GM12875 (cell line): Measurements from ENCODE around the gene CES1.
"Not testable (repeated sequence)": the region's sequence is repeated elsewhere in the genome, so short reads cannot be mapped to it uniquely, and the experiment has no call there.

ENCODE experiments used
- H3K4me3 ChIP-seq: one replicate; pipeline ENCODE4 v1.5.1; 2011; ENCODE audit warnings: low read depth, low read length, control low read depth
- CTCF ChIP-seq: IDR thresholded peaks from 2 replicates; pipeline ENCODE4 v1.5.1; 2011; ENCODE audit warnings: low read depth, mild to moderate bottlenecking, control low read depth, inconsistent platforms, low read length, moderate library complexity, borderline replicate concordance; ENCODE audit not compliant: insufficient read depth

The CES1 gene

DNA sequence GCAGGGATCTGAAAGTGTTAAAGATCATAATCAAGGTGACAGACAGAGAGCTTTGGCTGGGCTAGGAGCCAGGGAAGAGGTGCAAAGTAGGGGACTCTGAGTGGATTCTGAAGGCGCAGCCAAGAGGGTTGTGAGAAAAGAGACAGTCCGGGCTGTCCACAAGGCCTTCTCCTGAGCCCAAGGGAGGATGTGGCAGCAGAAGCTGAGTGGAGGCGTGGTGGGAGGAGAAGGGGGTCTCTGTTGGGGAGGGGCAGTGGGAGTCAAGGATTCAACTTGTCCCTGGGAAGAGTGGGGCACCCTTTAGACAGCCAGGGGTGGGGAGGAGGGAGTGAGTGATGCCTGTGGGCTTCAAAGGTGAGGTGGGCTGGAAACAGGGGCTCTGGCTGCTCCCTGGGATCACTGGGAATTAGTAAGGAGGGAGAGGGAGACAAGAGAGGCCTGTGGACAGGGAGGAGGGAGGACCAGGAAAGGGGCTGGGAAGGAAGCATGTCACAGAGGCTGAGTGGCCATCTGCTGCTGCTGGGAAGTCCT is 10.6 kb downstream of the CES1 start:
- no peak overlapping the region for H3K4me3 ChIP-seq
- TF ChIP-seq CTCF: no peak

DNA sequence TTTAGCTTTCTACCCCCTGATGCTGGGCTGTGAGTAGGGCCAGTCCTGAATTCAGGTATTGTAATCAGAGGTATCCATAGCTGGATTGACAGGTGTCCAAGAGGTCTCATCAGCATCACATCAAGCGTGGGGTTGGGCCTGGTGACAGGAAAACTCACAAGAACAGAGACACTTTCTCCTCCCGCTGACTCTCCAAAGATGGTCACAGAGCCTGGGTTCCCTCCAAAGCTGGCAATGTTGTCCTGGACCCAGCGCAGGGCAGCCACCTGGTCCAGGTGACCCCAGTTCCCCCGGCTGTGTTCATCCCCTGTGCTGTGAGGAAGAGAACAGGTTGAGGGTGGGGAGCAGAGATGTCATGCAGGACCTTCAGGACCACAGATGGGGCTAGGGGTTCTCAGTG is 11.7 kb downstream of the CES1 start:
- TF ChIP-seq CTCF: no peak
- H3K4me3 ChIP-seq: no peak overlapping the region

GRCh38 chr16:55820615-55821014 is 12.3 kb downstream of the CES1 start:
- no peak for TF ChIP-seq CTCF
- no peak overlapping the region for H3K4me3 ChIP-seq

DNA sequence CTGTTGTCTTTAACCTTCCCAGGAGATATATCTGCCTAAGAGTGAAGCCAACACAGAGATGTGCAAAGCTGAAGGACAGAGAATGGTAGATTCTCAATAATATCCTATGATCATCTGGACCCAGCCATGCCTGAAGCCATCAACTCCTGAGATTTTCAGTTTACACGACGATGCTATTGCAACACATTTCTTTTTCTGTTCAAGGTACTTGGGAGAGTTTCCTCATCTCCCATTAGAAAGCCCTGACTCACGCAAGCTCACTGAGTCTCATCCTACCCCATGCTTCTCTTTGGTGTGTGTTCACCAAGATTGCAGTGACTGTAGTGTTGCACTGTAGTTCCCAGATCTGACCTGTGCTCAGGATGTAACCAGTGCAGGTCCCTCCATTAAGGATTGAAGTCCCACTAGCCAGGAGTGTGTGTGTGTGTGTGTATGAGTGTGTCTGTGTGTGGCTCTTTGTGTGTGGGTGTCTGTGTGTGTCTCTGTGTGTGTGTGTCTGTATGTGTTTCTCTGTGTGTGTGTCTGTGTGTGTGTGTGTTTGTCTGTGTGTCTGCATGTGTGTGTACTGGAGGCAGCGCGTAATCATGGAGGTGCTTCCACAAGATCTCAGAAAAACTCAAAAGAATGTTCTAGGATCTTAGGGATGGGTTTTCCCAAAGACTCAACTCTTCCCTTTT is 15.5 kb downstream of the CES1 start:
- no peak for TF ChIP-seq CTCF
- no peak overlapping the region for H3K4me3 ChIP-seq

- H3K4me3 ChIP-seq: not testable (repeated sequence)
These were observed 16.7 kb downstream of the CES1 start for GRCh38 chr16:55816222-55816621.

GRCh38 chr16:55815320-55815719 is 17.6 kb downstream of the CES1 start:
- no peak overlapping the region for H3K4me3 ChIP-seq
- TF ChIP-seq CTCF: no peak

GRCh38 chr16:55814174-55814573 is 18.7 kb downstream of the CES1 start:
- not testable (repeated sequence) for H3K4me3 ChIP-seq

GRCh38 chr16:55813730-55814129 is 19.2 kb downstream of the CES1 start:
- not testable (repeated sequence) for H3K4me3 ChIP-seq

GRCh38 chr16:55812951-55813350 is 19.9 kb downstream of the CES1 start:
- H3K4me3 ChIP-seq: no peak overlapping the region
- no peak for TF ChIP-seq CTCF
